Upper lobe of right lung (tissue), 1 donor: Measurements from ENCODE around the gene UBAP2L. TPM values are rescaled to one million over a fixed set of nuclear protein-coding genes. Genes with fewer than 3 reads are reported as not detected.

Experiments used
- ATAC-seq: fragments of 200-7000 bp; cut with Tn5 transposase; one replicate; pipeline ENCODE4 v1.9.1; 2020; ENCODE audit warnings: mild to moderate bottlenecking, moderate library complexity
- DNase-seq: peaks from one replicate; pipeline ENCODE4 v3.0.0-alpha.2; 2020
- H3K27ac ChIP-seq: fragments of 200-600 bp; one replicate; pipeline ENCODE4 v1.8.0; 2022
- H3K27me3 ChIP-seq: fragments of 200-600 bp; one replicate; pipeline ENCODE4 v1.8.0; 2022; ENCODE audit warnings: mild to moderate bottlenecking
- H3K36me3 ChIP-seq: fragments of 200-600 bp; one replicate; pipeline ENCODE4 v1.8.0; 2022
- H3K4me1 ChIP-seq: fragments of 200-600 bp; one replicate; pipeline ENCODE4 v1.8.0; 2022
- H3K4me3 ChIP-seq: fragments of 200-600 bp; one replicate; pipeline ENCODE4 v1.8.0; 2022; ENCODE audit warnings: mild to moderate bottlenecking
- H3K9me3 ChIP-seq: fragments of 200-600 bp; one replicate; pipeline ENCODE4 v1.8.0; 2022
- intact Hi-C: fragments of 100-400 bp; cut with DNase I; formaldehyde crosslinking; loops from one replicate; pipeline ENCODE4 v1.11.0; 2022
- total RNA-seq: library from RNA; stranded (reverse); fragmentation: NEBNext Ultra II Directional; extraction: Animal tissue kit (Norgen Biotek cat#: 25700); gene quantifications from one replicate; pipeline ENCODE4 v1.2.1, GENCODE V29; 2021
- TF ChIP-seq, protein P1 (sequence below): fragments of 200-600 bp; IDR thresholded peaks from one replicate; pipeline ENCODE4 v1.8.0; 2022; ENCODE audit warnings: antibody characterized with exemption
- donor health status: DM: no; HTN: yes; CAD: no; lungs with severe emphysema.

UBAP2L gene
- total RNA-seq, 1 donor from 2014 or later = 156 TPM

DNA sequence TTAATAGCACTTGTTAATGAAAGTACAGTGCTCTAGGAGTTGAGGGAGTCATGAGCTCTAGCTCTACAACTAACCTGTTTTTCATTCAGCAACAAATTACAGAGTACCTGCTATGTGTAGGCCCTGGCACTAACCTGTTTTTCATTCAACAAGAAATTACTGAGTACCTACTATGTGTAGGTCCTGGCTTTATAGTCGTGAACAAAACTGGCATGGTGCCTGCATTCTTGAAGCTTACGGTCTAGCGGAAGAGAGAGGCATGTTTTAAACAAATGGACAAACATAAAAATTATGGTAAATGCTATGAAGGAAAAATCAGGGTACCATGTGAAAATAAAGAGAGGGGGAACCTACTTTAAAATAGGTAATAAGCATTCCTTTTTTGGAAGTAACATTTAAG is 2.2 kb upstream of the UBAP2L start:
- no peak for DNase-seq
- ATAC-seq = no peak
- TF ChIP-seq, protein P1, sequence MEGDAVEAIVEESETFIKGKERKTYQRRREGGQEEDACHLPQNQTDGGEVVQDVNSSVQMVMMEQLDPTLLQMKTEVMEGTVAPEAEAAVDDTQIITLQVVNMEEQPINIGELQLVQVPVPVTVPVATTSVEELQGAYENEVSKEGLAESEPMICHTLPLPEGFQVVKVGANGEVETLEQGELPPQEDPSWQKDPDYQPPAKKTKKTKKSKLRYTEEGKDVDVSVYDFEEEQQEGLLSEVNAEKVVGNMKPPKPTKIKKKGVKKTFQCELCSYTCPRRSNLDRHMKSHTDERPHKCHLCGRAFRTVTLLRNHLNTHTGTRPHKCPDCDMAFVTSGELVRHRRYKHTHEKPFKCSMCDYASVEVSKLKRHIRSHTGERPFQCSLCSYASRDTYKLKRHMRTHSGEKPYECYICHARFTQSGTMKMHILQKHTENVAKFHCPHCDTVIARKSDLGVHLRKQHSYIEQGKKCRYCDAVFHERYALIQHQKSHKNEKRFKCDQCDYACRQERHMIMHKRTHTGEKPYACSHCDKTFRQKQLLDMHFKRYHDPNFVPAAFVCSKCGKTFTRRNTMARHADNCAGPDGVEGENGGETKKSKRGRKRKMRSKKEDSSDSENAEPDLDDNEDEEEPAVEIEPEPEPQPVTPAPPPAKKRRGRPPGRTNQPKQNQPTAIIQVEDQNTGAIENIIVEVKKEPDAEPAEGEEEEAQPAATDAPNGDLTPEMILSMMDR = no peak
- Histone ChIP-seq H3K9me3 (no peaks in the 10 kb centered on the region), H3K36me3 (peaks cover 44% of the 10 kb centered on the region), H3K4me1 (peaks cover 36% of the 10 kb centered on the region), H3K27ac (no peak overlapping the region), H3K4me3 (peak overlapping the region; percentile 78), H3K27me3 (no peaks in the 10 kb centered on the region)
- intact Hi-C loops = no loop called here

DNA sequence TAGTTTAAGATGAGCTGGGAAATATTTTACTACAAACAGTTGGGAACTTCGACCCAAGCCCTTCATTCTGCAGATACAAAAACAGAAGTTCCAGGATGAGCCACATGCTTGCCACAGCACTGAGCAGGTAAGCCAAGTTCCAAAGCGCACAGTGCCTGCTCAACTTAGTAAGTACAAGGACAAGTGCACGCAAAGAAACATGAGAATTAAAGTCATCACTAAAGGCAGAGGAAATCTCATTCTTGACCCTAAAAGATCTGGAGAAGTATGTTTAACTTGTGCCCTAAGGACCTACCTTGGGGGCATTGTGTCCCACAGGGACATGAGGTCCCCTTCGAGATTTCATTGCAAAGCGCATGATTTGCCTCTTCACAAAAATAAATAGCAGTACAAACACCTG is 1.2 kb upstream of the UBAP2L start:
- TF ChIP-seq, protein P1 = no peak
- H3K4me3 ChIP-seq = peak overlapping the region; percentile 78
- peak overlapping the region; percentile 98 for H3K27ac ChIP-seq
- H3K9me3 ChIP-seq = no peaks in the 10 kb centered on the region
- DNase-seq = no peak
- peaks cover 38% of the 10 kb centered on the region for H3K4me1 ChIP-seq
- no peak for ATAC-seq
- intact Hi-C loops = no loop called here
- no peaks in the 10 kb centered on the region for H3K27me3 ChIP-seq
- H3K36me3 ChIP-seq = peaks cover 34% of the 10 kb centered on the region

DNA sequence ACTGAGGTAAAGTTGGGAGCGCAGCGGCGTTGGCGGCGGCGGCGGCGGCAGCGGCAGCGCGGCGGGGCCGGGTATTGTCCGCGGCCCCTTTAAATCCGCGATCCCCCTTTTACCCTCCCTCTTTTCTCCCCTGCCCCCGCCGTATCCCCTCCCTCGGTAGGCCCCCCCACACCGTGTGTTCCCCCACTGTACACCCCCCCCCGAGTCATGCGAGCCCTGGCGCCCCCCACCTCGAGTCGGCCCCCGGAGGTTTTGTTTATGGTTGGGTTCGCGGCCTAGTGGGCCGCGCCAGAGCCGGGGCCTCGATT is 169 bp downstream of the UBAP2L start:
- Histone ChIP-seq H3K27me3 (no peaks in the 10 kb centered on the region), H3K4me1 (peaks cover 38% of the 10 kb centered on the region), H3K9me3 (no peaks in the 10 kb centered on the region), H3K4me3 (peak overlapping the region; percentile 78), H3K27ac (peak overlapping the region; percentile 98), H3K36me3 (peaks cover 35% of the 10 kb centered on the region)
- TF ChIP-seq, protein P1 = no peak
- intact Hi-C loops = no loop called here
- ATAC-seq (no peak), DNase-seq (no peak)

DNA sequence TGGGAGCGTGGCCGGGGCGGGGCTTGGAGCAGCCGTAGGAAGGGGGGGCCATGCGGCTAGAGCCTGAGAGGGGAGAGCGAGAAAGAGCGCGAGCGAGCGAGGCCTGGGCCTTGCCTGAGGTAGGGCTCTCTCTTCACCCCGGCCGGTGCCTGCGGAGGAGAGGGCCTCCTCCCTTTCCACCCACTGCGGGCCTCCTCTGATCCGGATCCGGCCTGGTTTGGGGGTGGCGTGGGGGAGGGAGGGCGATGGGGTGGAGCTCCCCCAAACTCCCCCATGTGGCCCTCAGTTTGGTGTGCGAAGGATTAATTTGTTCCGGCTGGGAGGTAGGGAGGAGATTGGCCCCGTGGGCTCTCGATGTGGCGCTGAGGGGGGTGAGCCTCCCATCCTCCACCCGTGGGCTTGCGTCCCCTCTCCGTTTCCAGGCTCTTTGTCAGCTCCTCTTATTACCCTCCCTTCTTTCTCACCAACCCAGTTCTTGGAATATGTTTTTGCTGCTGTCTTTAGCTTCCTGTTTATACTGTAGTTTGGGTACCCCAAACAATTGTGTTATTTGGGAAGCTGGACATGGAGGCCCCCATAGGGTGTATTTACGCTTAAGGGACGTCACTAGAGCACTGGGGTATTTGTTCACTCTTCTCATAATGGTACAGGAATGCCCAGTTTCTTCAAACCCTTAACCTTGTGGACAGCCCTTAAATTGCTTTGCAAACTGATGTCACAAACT is 685 bp downstream of the UBAP2L start:
- Histone ChIP-seq H3K27me3 (no peaks in the 10 kb centered on the region), H3K27ac (peak overlapping the region; percentile 98), H3K9me3 (no peaks in the 10 kb centered on the region), H3K36me3 (peaks cover 38% of the 10 kb centered on the region), H3K4me3 (peak overlapping the region; percentile 78), H3K4me1 (peaks cover 38% of the 10 kb centered on the region)
- intact Hi-C loops = no loop called here
- DNase-seq = peak; percentile 85
- TF ChIP-seq, protein P1 = no peak
- ATAC-seq = peak; percentile 49

DNA sequence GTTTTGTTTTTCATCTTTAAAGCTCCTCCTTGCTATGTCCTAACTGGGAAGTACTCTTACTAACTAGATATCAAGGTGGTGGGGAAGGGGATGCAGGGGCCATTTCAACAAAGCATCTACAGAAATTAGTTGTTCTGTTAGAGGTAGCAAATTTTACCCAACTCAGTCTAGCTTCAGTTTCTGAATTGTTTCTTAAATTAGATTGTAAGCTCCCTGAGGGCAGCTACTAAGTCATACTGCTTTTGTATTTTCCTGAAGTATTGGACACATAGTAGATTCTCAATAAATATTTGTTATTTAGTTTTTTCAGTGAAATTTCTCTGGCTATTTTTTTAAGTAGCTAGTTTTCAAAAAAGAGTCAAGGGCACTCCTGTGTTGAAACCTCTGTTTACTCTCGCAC is 1.8 kb downstream of the UBAP2L start:
- peaks cover 38% of the 10 kb centered on the region for H3K4me1 ChIP-seq
- no peaks in the 10 kb centered on the region for H3K27me3 ChIP-seq
- H3K27ac ChIP-seq = no peak overlapping the region
- H3K9me3 ChIP-seq = no peaks in the 10 kb centered on the region
- ATAC-seq = no peak
- no peak for DNase-seq
- peak overlapping the region; percentile 78 for H3K4me3 ChIP-seq
- peaks cover 39% of the 10 kb centered on the region for H3K36me3 ChIP-seq
- TF ChIP-seq, protein P1 = no peak
- intact Hi-C loops = no loop called here

DNA sequence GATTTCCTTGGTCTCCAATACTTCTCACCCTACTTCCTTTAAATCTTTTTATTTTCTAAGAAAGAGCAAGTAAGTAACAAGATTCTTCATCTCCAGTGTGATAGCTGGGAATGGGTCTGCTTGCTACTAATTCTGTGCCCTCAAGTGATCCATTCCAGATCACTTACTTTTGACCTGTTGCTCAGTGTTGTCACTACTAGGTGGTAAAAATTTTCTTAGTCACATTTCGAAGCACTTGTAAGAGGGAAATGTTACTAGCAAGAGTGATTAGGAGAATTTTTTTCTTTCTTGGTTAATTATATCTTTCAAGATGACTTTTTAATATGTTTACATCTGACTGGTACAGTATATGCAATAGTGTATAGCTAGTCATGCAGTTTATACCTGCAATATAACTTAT is 2.2 kb downstream of the UBAP2L start:
- ATAC-seq = no peak
- Histone ChIP-seq H3K27me3 (no peaks in the 10 kb centered on the region), H3K4me1 (peaks cover 38% of the 10 kb centered on the region), H3K36me3 (peaks cover 39% of the 10 kb centered on the region), H3K27ac (no peak overlapping the region), H3K4me3 (peak overlapping the region; percentile 78), H3K9me3 (no peaks in the 10 kb centered on the region)
- TF ChIP-seq, protein P1 = no peak
- intact Hi-C loops = no loop called here
- no peak for DNase-seq
